OCI-LY3 (cell line): Measurements from ENCODE around the gene CCL8.

Experiments
- CTCF ChIP-seq: fragments of 200-600, 300-600 bp; sonication (generic); IDR thresholded peaks from 2 replicates; pipeline ENCODE4 v1.5.1; 2014; ENCODE audit warnings: antibody characterized with exemption, low read length, low read depth
- EZH2phosphoT487 ChIP-seq: fragments of 200-600 bp; shearing (Covaris generic); IDR thresholded peaks from 2 replicates; pipeline ENCODE4 v1.6.1; 2018; ENCODE audit warnings: antibody characterized with exemption, mixed run types, low read depth

DNA sequence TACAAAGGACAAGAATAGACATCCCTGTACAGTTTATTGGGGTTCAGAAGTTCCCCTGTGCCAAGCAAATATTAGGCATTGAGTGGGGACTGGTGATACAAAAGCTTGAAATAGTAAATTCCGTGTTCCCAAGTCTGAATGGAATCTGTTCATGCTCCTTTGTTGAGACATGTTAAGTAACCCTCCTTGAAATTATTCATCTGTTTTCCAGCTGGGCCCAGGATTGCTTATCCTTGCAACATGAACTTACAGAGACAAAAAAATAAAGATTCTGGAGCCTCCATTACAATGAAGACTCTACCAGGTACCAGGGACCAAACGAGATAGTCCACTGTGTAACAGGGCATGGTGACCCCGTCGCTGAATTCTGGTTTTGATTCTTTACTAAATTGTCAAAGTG lies 6.1 kb upstream of the CCL8 start:
- no peak for TF ChIP-seq CTCF
- no peak for TF ChIP-seq EZH2phosphoT487
